ENCODE results near the gene PPFIA1.

The PPFIA1 gene

GRCh38 chr11:70411713-70412452 is 141.4 kb downstream of the PPFIA1 start:
- no peak for DNase-seq (ENCODE audit: low read depth, low spot score)

- no peak for DNase-seq (ENCODE audit: low read depth, low spot score)
Measured at GRCh38 chr11:70413151-70413550, 142.7 kb downstream of the PPFIA1 start.

- no peak for DNase-seq (ENCODE audit: low read depth, low spot score)
Measured at GRCh38 chr11:70414341-70415100, 144.0 kb downstream of the PPFIA1 start.

- DNase-seq (ENCODE audit: low read depth, low spot score) = no peak
Measured at GRCh38 chr11:70415191-70415590, 144.7 kb downstream of the PPFIA1 start.

GRCh38 chr11:70415642-70416395 is 145.3 kb downstream of the PPFIA1 start:
- DNase-seq (ENCODE audit: low read depth, low spot score) = no peak

GRCh38 chr11:70416881-70417280 is 146.4 kb downstream of the PPFIA1 start:
- DNase-seq (ENCODE audit: low read depth, low spot score) = no peak

GRCh38 chr11:70418130-70418529 is 147.6 kb downstream of the PPFIA1 start:
- no peak for DNase-seq (ENCODE audit: low read depth, low spot score)

- DNase-seq (ENCODE audit: low read depth, low spot score) = no peak
Measured at GRCh38 chr11:70419307-70420007, 149.0 kb downstream of the PPFIA1 start.

- no peak for DNase-seq (ENCODE audit: low read depth, low spot score)
Measured at GRCh38 chr11:70420008-70420464, 149.5 kb downstream of the PPFIA1 start.

GRCh38 chr11:70420496-70420895 is 150.0 kb downstream of the PPFIA1 start:
- no peak for DNase-seq (ENCODE audit: low read depth, low spot score)

GRCh38 chr11:70421123-70421522 is 150.6 kb downstream of the PPFIA1 start:
- DNase-seq (ENCODE audit: low read depth, low spot score) = no peak

- no peak for DNase-seq (ENCODE audit: low read depth, low spot score)
Measured at GRCh38 chr11:70422692-70423522, 152.4 kb downstream of the PPFIA1 start.

GRCh38 chr11:70423523-70424505 is 153.3 kb downstream of the PPFIA1 start:
- DNase-seq (ENCODE audit: low read depth, low spot score) = peak; percentile 64

- DNase-seq (ENCODE audit: low read depth, low spot score) = no peak
Measured at GRCh38 chr11:70424765-70425344, 154.4 kb downstream of the PPFIA1 start.

- DNase-seq (ENCODE audit: low read depth, low spot score) = no peak
Measured at GRCh38 chr11:70427436-70427835, 156.9 kb downstream of the PPFIA1 start.

GRCh38 chr11:70428701-70429427 is 158.4 kb downstream of the PPFIA1 start:
- peak; percentile 37 for DNase-seq (ENCODE audit: low read depth, low spot score)

- no peak for DNase-seq (ENCODE audit: low read depth, low spot score)
Measured at GRCh38 chr11:70429428-70429705, 158.9 kb downstream of the PPFIA1 start.

- DNase-seq (ENCODE audit: low read depth, low spot score) = no peak
Measured at GRCh38 chr11:70429724-70430521, 159.4 kb downstream of the PPFIA1 start.

All from ELF-1 (cell line).